MV-4-11 (cell line): Measurements from ENCODE around the gene DAGLB.

Source experiments
- DNase-seq: peaks from one replicate; lab custom pipeline; 2025; lab: John Stamatoyannopoulos, UW

Gene DAGLB

GRCh38 chr7:6365451-6365850, 82.3 kb downstream of the DAGLB start:
- no peak for DNase-seq

- DNase-seq = peak; percentile 83
Measured at GRCh38 chr7:6360841-6361240, 86.9 kb downstream of the DAGLB start.

- peak; percentile 75 for DNase-seq
Measured at GRCh38 chr7:6359734-6360133, 88.0 kb downstream of the DAGLB start.
